ENCODE results near the gene ATP8B2.
"Not testable (repeated sequence)": the region's sequence is repeated elsewhere in the genome, so short reads cannot be mapped to it uniquely, and the experiment has no call there.

The ATP8B2 gene

GRCh38 chr1:154348429-154349076 lies 23.2 kb downstream of the ATP8B2 start:
- no peak for DNase-seq

- DNase-seq: no peak
These were observed 23.8 kb downstream of the ATP8B2 start for GRCh38 chr1:154349121-154349520.

- no peak for DNase-seq
These were observed 25.1 kb downstream of the ATP8B2 start for GRCh38 chr1:154350383-154350782.

GRCh38 chr1:154351363-154352068 lies 26.2 kb downstream of the ATP8B2 start:
- DNase-seq: no peak

- no peak for DNase-seq
These were observed 26.9 kb downstream of the ATP8B2 start for GRCh38 chr1:154352245-154352580.

GRCh38 chr1:154352581-154353459 lies 27.5 kb downstream of the ATP8B2 start:
- peak; percentile 6 for DNase-seq

- DNase-seq: no peak
These were observed 28.2 kb downstream of the ATP8B2 start for GRCh38 chr1:154353460-154353904.

- DNase-seq: no peak
These were observed 28.6 kb downstream of the ATP8B2 start for GRCh38 chr1:154353966-154354365.

- DNase-seq: no peak
These were observed 33.2 kb downstream of the ATP8B2 start for GRCh38 chr1:154358519-154358918.

GRCh38 chr1:154360288-154360687 lies 35.0 kb downstream of the ATP8B2 start:
- no peak for DNase-seq

GRCh38 chr1:154360881-154361280 lies 35.6 kb downstream of the ATP8B2 start:
- not testable (repeated sequence) for DNase-seq

GRCh38 chr1:154361357-154361756 lies 36.0 kb downstream of the ATP8B2 start:
- no peak for DNase-seq

- no peak for DNase-seq
These were observed 46.1 kb downstream of the ATP8B2 start for GRCh38 chr1:154371436-154371835.

- DNase-seq: not testable (repeated sequence)
These were observed 48.5 kb downstream of the ATP8B2 start for GRCh38 chr1:154373777-154374357.

GRCh38 chr1:154379301-154379700 lies 54.0 kb downstream of the ATP8B2 start:
- DNase-seq: no peak

- no peak for DNase-seq
These were observed 59.5 kb downstream of the ATP8B2 start for GRCh38 chr1:154384650-154385489.

GRCh38 chr1:154386643-154387352 lies 61.5 kb downstream of the ATP8B2 start:
- DNase-seq: no peak

- no peak for DNase-seq
These were observed 65.9 kb downstream of the ATP8B2 start for GRCh38 chr1:154391086-154391770.

- DNase-seq: no peak
These were observed 72.8 kb downstream of the ATP8B2 start for GRCh38 chr1:154398141-154398540.

GRCh38 chr1:154398678-154399077 lies 73.4 kb downstream of the ATP8B2 start:
- no peak for DNase-seq

- no peak for DNase-seq
These were observed 75.1 kb downstream of the ATP8B2 start for GRCh38 chr1:154400381-154400801.
